GM19463 (cell line): ENCODE data around the gene ISLR2.

Experiments
- ATAC-seq: cut with Tn5 transposase; IDR thresholded peaks from one replicate; pipeline ENCODE4 v1.9.1; 2021; ENCODE audit warnings: mild to moderate bottlenecking, moderate library complexity; ENCODE audit not compliant: unreplicated experiment

Gene ISLR2

GRCh38 chr15:74175271-74176191 lies 45.1 kb downstream of the ISLR2 start:
- no peak for ATAC-seq

- no peak for ATAC-seq
Observed at GRCh38 chr15:74176262-74177214, 46.2 kb downstream of the ISLR2 start.

GRCh38 chr15:74178326-74179100 lies 48.1 kb downstream of the ISLR2 start:
- no peak for ATAC-seq

DNA sequence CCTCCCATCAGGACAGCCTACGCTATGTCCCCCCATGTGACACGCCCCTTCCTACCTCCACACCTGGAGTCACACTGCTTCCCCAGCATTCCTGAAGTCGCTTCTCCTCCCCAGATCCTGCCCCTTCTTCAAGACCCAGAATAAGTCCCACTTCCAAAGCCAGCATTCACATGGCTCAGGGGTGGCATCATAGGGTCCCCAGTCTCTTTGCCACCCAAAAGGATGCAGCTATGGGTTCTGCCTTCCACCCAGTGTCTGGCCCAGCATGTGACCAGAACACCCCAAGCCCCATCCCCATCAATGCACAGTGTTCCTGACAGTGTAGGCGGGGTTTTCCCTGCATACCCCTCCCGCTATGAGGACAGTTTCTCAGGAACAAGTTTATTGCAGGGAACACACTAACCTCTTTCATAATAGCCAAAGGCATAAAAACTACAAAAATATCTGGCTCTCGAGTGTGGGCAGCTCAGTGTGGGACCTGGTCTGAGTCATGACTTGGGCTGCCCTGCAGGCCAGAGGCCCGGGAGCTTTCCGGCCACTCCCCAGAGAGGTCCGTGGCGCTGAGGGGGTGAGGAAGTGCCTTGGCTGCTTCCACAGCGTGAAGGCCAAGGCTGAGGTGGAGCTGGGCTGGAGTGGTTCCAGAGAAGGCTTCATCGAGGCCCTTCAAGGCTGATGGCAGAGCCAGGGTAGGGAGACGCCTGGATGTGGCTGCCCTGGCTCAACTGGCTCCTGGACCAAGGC lies 48.9 kb downstream of the ISLR2 start:
- no peak for ATAC-seq

GRCh38 chr15:74179983-74180880 lies 49.8 kb downstream of the ISLR2 start:
- no peak for ATAC-seq

GRCh38 chr15:74180881-74181602 lies 50.7 kb downstream of the ISLR2 start:
- ATAC-seq = no peak

GRCh38 chr15:74182131-74182530 lies 51.7 kb downstream of the ISLR2 start:
- no peak for ATAC-seq

- ATAC-seq = no peak
Observed at GRCh38 chr15:74184582-74185091, 54.3 kb downstream of the ISLR2 start.

- no peak for ATAC-seq
Observed at GRCh38 chr15:74185710-74186348, 55.4 kb downstream of the ISLR2 start.
